ENCODE data around the gene HS3ST3A1. TPM values are rescaled to one million over a fixed set of nuclear protein-coding genes. Genes with fewer than 3 reads are reported as not detected.
"Not testable (repeated sequence)": the region's sequence is repeated elsewhere in the genome, so short reads cannot be mapped to it uniquely, and the experiment has no call there.

HS3ST3A1 gene
- total RNA-seq, 1 donor, result 2.4 TPM

GRCh38 chr17:13576661-13577526 is 24.8 kb downstream of the HS3ST3A1 start:
- DNase-seq (ENCODE audit: low read depth in 2 of 3, low spot score in 2 of 3), result no peak

DNA sequence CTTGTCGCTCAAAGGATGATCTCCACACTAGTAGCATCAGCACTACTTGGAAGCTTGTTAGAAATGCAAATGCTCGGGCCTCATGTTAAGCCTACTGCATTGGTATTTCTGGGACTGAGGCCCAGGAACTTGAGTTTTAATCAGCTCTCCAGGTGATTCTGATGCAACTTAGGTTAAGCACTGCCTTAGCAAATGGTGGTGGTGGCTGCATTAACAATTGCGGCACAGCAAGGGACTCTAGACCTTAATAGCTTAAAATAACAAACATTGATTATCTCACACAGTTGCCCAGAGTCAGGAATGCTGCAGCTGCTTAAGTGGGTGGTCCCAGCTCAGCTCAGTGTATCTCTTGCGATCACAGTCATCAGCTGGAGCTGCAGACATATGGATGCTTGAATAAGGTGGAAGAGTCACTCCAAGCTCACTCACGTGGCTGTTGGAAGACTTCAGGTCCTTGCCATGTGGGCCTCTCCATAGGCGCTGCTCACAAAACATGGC is 25.8 kb downstream of the HS3ST3A1 start:
- DNase-seq (ENCODE audit: low read depth in 2 of 3, low spot score in 2 of 3), result no peak

- DNase-seq (ENCODE audit: low read depth in 2 of 3, low spot score in 2 of 3), result no peak
Measured at GRCh38 chr17:13575466-13575865, 26.3 kb downstream of the HS3ST3A1 start.

GRCh38 chr17:13572581-13572980 is 29.1 kb downstream of the HS3ST3A1 start:
- no peak for DNase-seq (ENCODE audit: low read depth in 2 of 3, low spot score in 2 of 3)

DNA sequence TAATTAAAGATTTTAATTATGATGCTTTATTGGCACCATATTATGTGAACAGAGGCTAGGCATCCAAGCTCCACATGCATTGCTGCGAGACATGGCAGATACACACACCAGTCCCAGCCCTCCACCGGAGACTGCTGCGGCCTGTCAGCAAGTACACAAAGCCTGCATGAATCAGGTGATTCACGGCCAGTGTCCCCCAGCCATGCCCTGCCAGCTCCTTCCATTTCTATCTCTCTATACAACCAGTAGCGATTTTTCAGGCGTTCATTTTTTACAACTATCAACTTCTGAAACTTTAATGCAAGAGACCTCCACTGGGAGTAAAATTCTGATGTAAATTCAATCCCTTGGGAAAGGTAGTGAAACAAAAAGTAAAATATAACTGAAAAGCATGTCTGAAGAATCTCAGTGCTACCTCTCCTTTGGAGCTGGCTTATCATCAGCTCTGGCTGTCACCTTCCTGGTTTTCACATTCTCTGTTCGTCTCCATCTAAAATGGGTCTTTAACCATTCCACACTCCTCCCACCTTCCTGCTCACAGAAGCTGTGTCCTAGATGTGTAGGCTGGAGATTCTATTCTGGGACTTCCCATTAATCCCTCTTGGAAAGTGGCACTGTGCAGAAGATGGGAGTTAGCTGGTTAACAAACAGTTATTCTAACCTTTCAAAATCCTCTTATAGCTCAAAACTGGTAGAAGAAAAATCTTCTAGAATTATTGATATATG is 32.2 kb downstream of the HS3ST3A1 start:
- no peak for DNase-seq (ENCODE audit: low read depth in 2 of 3, low spot score in 2 of 3)

DNA sequence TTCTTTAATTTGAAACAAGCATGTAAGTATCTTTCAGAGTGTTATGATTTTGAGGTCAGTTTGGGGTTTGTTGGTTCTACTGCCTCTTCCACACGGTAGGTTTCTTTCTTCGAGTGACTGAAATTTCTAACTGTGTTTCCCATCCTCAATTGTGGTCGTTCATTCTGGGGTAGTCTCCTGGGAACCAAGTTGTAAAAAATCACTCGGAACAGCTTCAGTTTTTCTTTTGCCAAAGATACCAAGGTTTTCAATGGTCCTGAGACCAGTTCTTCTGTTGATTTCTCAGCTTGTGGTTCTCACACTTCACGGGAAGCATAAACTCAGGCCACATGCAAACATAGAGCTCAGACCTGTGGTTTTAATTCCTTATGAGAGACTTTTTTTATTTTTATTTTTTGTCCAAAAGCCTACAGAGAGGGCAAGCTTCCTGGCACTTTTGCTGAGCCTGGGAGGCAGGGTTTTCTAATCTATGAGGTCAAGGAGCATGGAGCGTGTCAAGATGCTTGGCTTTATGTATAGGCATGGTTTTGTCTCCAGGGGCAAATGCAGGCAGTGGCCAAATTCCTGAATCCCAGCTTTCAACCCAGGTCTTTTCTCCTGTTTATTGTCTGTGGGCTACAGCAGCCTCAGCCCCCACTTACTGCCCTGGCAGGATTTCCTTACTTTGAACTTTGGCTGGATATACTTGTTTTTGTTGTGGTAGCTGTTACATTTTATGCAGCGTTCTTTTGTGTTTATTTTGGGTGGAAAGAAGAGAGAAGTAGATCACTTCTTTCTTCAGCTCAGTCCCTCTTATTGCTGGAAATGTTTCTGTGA is 32.9 kb downstream of the HS3ST3A1 start:
- DNase-seq (ENCODE audit: low read depth in 2 of 3, low spot score in 2 of 3), result no peak

GRCh38 chr17:13563866-13564265 is 37.9 kb downstream of the HS3ST3A1 start:
- DNase-seq (ENCODE audit: low read depth in 2 of 3, low spot score in 2 of 3), result no peak

DNA sequence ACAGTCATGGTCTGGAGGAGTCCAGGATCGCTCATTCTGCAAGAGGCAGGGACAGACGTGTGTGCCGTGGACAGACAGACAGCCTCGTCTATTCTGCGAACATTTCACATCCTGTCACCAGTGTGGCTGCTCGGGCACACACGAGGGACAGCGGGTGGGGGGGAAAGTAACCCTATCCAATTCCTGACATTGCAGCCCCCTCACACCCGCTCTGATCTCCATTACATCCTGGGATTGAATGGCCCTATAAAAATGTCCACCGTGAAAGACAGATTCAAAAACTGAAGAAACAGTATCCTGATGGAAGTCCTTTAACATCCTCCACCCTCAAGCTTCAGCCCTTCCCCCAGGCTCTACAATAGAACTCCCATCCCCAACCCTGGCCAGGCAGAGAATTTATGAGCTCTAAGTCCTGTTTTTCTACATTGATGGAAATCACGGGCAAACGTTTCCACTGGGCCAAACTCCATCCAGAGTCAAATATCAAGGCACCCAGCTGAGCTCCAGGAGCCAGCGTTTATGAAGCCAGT is 39.4 kb downstream of the HS3ST3A1 start:
- DNase-seq (ENCODE audit: low read depth in 2 of 3, low spot score in 2 of 3), result no peak

GRCh38 chr17:13561606-13562270 is 40.0 kb downstream of the HS3ST3A1 start:
- DNase-seq (ENCODE audit: low read depth in 2 of 3, low spot score in 2 of 3), result no peak

DNA sequence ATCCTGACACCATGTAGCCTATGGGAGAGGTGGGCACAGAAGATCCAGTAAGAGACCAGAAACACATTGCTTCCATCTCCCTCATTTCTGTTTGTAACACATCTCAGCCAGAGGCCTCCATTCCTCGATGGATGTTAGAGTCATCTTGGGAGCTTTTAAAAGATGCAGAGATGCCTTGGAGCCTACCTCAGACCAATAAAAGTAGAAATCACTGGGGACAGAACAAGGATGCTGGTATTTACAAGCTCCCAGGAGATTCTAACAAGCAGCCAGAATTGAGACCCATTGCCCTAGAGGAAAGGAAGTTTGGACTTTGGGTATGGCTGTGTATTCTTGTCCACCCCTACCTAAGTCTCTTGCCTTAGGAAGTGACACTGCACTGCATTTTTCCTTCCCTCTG is 40.8 kb downstream of the HS3ST3A1 start:
- DNase-seq (ENCODE audit: low read depth in 2 of 3, low spot score in 2 of 3), result no peak

GRCh38 chr17:13558588-13558987 is 43.1 kb downstream of the HS3ST3A1 start:
- no peak for DNase-seq (ENCODE audit: low read depth in 2 of 3, low spot score in 2 of 3)

- no peak for DNase-seq (ENCODE audit: low read depth in 2 of 3, low spot score in 2 of 3)
Measured at GRCh38 chr17:13557077-13557476, 44.7 kb downstream of the HS3ST3A1 start.

DNA sequence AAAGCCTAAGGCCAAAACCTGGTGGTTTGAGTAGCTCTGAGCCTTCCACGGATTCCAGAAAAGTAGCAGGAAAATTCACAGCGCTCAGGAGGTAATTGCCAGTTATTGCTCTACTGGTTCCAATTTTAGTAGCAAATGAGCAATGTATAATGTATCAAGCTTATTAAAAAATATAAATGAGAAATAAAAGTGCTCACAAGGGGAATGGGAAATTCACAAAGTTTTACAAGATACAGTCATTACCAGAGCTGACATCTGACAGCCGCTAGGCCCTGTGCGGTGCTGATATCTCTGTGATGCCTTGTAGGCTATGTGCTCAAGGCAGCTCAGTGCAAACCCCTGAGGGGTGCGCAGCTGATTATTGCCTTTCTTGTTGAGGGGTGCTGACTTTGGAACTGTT is 47.5 kb downstream of the HS3ST3A1 start:
- DNase-seq (ENCODE audit: low read depth in 2 of 3, low spot score in 2 of 3), result no peak

DNA sequence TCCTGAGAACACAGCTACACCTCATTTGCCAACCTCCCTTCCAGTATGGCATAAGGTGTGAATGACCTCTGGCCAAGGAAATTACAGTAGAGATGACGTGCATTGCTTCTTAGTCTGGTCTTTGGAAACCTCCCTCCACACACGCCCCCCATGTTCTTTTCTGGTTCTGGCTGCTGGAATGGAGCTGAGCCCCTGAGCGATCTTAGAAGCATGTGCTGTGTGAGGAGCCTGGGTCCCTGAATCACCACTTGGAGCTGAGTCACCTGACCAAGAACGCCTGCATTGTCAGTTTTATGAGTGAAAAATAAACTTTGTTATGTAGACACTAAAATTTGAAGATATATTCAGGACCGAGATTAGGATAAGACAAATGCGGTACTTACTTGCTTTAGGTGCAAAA is 51.4 kb downstream of the HS3ST3A1 start:
- DNase-seq (ENCODE audit: low read depth in 2 of 3, low spot score in 2 of 3), result no peak

DNA sequence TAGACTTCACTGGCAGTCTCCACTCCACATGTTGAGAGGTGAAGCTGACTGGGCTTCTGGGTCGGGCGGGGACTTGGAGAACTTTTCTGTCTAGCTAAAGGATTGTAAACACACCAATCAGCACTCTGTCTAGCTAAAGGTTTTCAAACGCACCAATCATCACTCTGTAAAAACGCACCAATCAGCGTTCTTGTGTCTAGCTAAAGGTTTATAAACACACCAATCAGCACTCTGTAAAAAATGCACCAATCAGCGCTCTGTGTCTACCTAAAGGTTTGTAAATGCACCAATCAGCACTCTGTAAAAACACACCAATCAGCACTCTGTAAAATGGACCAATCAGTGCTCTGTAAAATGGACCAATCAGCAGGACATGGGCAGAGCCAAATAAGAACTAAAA is 53.2 kb downstream of the HS3ST3A1 start:
- DNase-seq (ENCODE audit: low read depth in 2 of 3, low spot score in 2 of 3), result not testable (repeated sequence)

- no peak for DNase-seq (ENCODE audit: low read depth in 2 of 3, low spot score in 2 of 3)
Measured at GRCh38 chr17:13546851-13547250, 54.9 kb downstream of the HS3ST3A1 start.

GRCh38 chr17:13545941-13546340 is 55.8 kb downstream of the HS3ST3A1 start:
- DNase-seq (ENCODE audit: low read depth in 2 of 3, low spot score in 2 of 3), result no peak

DNA sequence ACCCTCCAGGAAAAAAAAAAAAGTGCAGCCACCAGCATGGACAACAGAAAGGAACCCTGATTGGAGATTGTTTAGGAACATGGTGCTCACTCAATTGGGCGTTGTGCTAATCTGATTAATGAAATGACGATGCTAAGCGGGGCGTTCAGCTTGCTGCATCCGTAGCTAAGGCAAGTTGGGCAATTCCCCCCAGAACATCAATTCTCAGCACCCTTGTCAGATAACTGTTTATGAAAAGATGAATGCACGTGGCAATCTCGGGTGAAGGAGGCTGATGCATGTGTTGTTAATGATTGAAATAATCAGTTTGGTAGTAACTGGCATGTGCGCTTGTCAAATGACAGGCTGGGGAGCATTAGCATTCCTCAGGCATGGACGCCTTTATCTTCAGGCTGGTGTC is 57.0 kb downstream of the HS3ST3A1 start:
- DNase-seq (ENCODE audit: low read depth in 2 of 3, low spot score in 2 of 3), result no peak

DNA sequence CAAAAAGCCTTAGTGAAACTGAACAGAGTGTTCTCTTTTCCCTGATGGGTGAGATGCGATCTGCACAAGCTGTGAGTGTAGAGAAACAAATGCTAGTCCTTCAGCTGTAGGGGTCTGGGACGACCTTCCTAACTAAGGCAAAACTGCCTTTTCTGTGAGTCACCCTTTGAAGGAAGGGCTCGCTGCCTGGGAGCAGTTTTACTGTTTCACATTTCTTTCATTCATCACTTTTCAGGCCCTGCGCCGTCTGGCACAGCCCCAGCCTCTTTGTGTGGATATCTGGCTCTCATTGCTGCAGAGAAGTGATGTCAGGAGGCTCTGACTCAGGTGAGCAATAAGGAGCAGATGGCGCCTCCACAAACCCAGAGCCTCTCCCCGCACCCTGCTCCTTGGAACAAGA is 57.4 kb downstream of the HS3ST3A1 start:
- no peak for DNase-seq (ENCODE audit: low read depth in 2 of 3, low spot score in 2 of 3)

GRCh38 chr17:13542636-13543035 is 59.1 kb downstream of the HS3ST3A1 start:
- no peak for DNase-seq (ENCODE audit: low read depth in 2 of 3, low spot score in 2 of 3)

Data from hematopoietic multipotent progenitor cell (in vitro differentiated cells).